OCI-LY7 (cell line): ENCODE results near the gene DTNA. TPM values are rescaled to one million over a fixed set of nuclear protein-coding genes. Genes with fewer than 3 reads are reported as not detected.

ENCODE experiments used
- BruUV-seq: library from RNA; stranded (reverse); fragments of 400-500 nt; replicated peaks from 2 replicates; lab custom pipeline; 2021; lab: Mats Ljungman, UMichigan
- CTCF ChIA-PET: fragments of 300-600 bp; sonication (Branson Sonifier 250); formaldehyde crosslinking; loops from one replicate; lab custom pipeline; 2022; ENCODE audit warnings: antibody characterized with exemption; ENCODE audit not compliant: unreplicated experiment; lab: Charles Lee
- POLR2A ChIA-PET: fragments of 300-600 bp; sonication (Branson Sonifier 250); formaldehyde crosslinking; loops from one replicate; lab custom pipeline; 2022; ENCODE audit warnings: antibody characterized with exemption; lab: Charles Lee
- DNase-seq: peaks from one replicate; pipeline ENCODE4 v3.0.0-alpha.2; 2015; ENCODE audit warnings: low spot score
- H2AFZ ChIP-seq: fragments of 200-600 bp; sonication (generic), shearing (Covaris generic); 2 replicates; pipeline ENCODE4 v1.6.1; 2014; ENCODE audit warnings: mild to moderate bottlenecking, antibody characterized with exemption, low read length, moderate library complexity
- H3K27ac ChIP-seq: fragments of 200-600 bp; sonication (generic); 2 replicates; pipeline ENCODE4 v1.5.1; 2014; ENCODE audit warnings: mixed run types, low read depth, mild to moderate bottlenecking, moderate library complexity, low read length, inconsistent platforms; ENCODE audit not compliant: poor library complexity, severe bottlenecking
- H3K36me3 ChIP-seq: fragments of 200-600 bp; sonication (generic); 2 replicates; pipeline ENCODE4 v1.6.1; 2014; ENCODE audit warnings: mild to moderate bottlenecking, antibody characterized with exemption, low read length, moderate library complexity, mixed read lengths; ENCODE audit not compliant: insufficient read depth
- H3K4me1 ChIP-seq: fragments of 200-600 bp; sonication (generic); 2 replicates; pipeline ENCODE4 v1.5.1; 2014; ENCODE audit warnings: mild to moderate bottlenecking, low read length; ENCODE audit not compliant: insufficient read depth, poor library complexity, severe bottlenecking
- H3K4me2 ChIP-seq: fragments of 200-600 bp; sonication (generic); 2 replicates; pipeline ENCODE4 v1.6.1; 2014; ENCODE audit warnings: mild to moderate bottlenecking, low read length
- H3K4me3 ChIP-seq: fragments of 200-600 bp; sonication (generic); 2 replicates; pipeline ENCODE4 v1.5.1; 2014; ENCODE audit warnings: mild to moderate bottlenecking, low read depth, low read length; ENCODE audit not compliant: poor library complexity, severe bottlenecking
- H3K79me2 ChIP-seq: fragments of 200-600 bp; sonication (generic); 2 replicates; pipeline ENCODE4 v1.6.1; 2016; ENCODE audit warnings: low read depth, mild to moderate bottlenecking, low read length, moderate library complexity, mixed read lengths; ENCODE audit not compliant: insufficient read depth
- H3K9me2 ChIP-seq: fragments of 200-600 bp; sonication (generic); 2 replicates; pipeline ENCODE4 v1.6.1; 2016; ENCODE audit warnings: mild to moderate bottlenecking, low read length, mixed read lengths; ENCODE audit not compliant: insufficient read depth
- H3K9me3 ChIP-seq: fragments of 200-600 bp; sonication (generic); 2 replicates; pipeline ENCODE4 v1.6.1; 2014; ENCODE audit warnings: mild to moderate bottlenecking, mixed run types, low read length, mixed read lengths
- H4K20me1 ChIP-seq: fragments of 200-600 bp; sonication (generic); 2 replicates; pipeline ENCODE4 v1.6.1; 2014; ENCODE audit warnings: mild to moderate bottlenecking, antibody characterized with exemption, low read length, moderate library complexity, mixed read lengths; ENCODE audit not compliant: insufficient read depth
- CTCF ChIP-seq: fragments of 200-600 bp; sonication (generic); conservative IDR thresholded peaks from 2 replicates; pipeline ENCODE4 v1.5.1; 2014; ENCODE audit warnings: mild to moderate bottlenecking, antibody characterized with exemption, low read length, moderate library complexity, mixed read lengths
- EZH2phosphoT487 ChIP-seq: fragments of 200-600 bp; sonication (generic); IDR thresholded peaks from 2 replicates; pipeline ENCODE4 v1.6.1; 2018; ENCODE audit warnings: low read depth, borderline replicate concordance, mild to moderate bottlenecking, mixed run types, antibody characterized with exemption, low read length, moderate library complexity, mixed read lengths
- intact Hi-C: fragments of 100-400 bp; cut with micrococcal nuclease; formaldehyde crosslinking; loops from one replicate; pipeline ENCODE4 v1.10.0; 2022; ENCODE audit not compliant: unreplicated experiment
- total RNA-seq, 2 experiments: library from RNA; depleted of rRNA in 1 of 2; stranded (reverse); fragments of >200 nt in 1 of 2; shearing (Covaris generic) in 1 of 2; gene quantifications; 2 replicates each; pipeline ENCODE4 v1.2.3, GENCODE V29; 2014 to 2022

The DTNA gene
- total RNA-seq, 2 experiments from 2014 or later = 0.16 TPM; not detected in 1

GRCh38 chr18:34771958-34772357, 61.9 kb downstream of the DTNA start:
- Histone ChIP-seq H3K79me2 (no peaks in the 10 kb centered on the region), H3K27ac (no peak overlapping the region), H3K4me3 (no peak overlapping the region), H3K9me2 (no peaks in the 10 kb centered on the region), H4K20me1 (no peaks in the 10 kb centered on the region), H3K4me1 (no peaks in the 10 kb centered on the region), H2AFZ (no peak overlapping the region), H3K4me2 (no peak overlapping the region), H3K9me3 (no peaks in the 10 kb centered on the region), H3K36me3 (no peaks in the 10 kb centered on the region)
- no peak for DNase-seq
- BruUV-seq = no TSS peak
- intact Hi-C loops = no loop called here
- TF ChIP-seq EZH2phosphoT487 = no peak
- TF ChIP-seq CTCF = no peak
- CTCF ChIA-PET = no interaction called here
- POLR2A ChIA-PET = no interaction called here

GRCh38 chr18:34772887-34773286, 62.8 kb downstream of the DTNA start:
- Histone ChIP-seq H3K4me2 (no peak overlapping the region), H3K9me3 (no peaks in the 10 kb centered on the region), H4K20me1 (no peaks in the 10 kb centered on the region), H3K79me2 (no peaks in the 10 kb centered on the region), H3K4me3 (no peak overlapping the region), H3K36me3 (no peaks in the 10 kb centered on the region), H3K4me1 (no peaks in the 10 kb centered on the region), H3K9me2 (no peaks in the 10 kb centered on the region), H2AFZ (no peak overlapping the region), H3K27ac (no peak overlapping the region)
- TF ChIP-seq EZH2phosphoT487 (no peak), CTCF (no peak)
- intact Hi-C loops = no loop called here
- no peak for DNase-seq
- CTCF ChIA-PET = no interaction called here
- no TSS peak for BruUV-seq
- POLR2A ChIA-PET = no interaction called here

GRCh38 chr18:34773378-34773777, 63.3 kb downstream of the DTNA start:
- ChIA-PET CTCF (no interaction called here), POLR2A (no interaction called here)
- Histone ChIP-seq H2AFZ (no peak overlapping the region), H3K27ac (no peak overlapping the region), H3K4me3 (no peak overlapping the region), H3K4me1 (no peaks in the 10 kb centered on the region), H4K20me1 (no peaks in the 10 kb centered on the region), H3K9me2 (no peaks in the 10 kb centered on the region), H3K79me2 (no peaks in the 10 kb centered on the region), H3K9me3 (no peaks in the 10 kb centered on the region), H3K36me3 (no peaks in the 10 kb centered on the region), H3K4me2 (no peak overlapping the region)
- intact Hi-C loops = no loop called here
- BruUV-seq = no TSS peak
- DNase-seq = no peak
- TF ChIP-seq CTCF (no peak), EZH2phosphoT487 (no peak)
